SK-N-SH (cell line): Measurements from ENCODE around the gene MBNL1.

Experiments
- CTCF ChIP-seq: fragments of 200-600 bp; sonication (generic); IDR thresholded peaks from 2 replicates; pipeline ENCODE4 v1.6.1; 2017; ENCODE audit warnings: antibody characterized with exemption, mild to moderate bottlenecking, moderate library complexity
- EP300 ChIP-seq, 2 experiments: IDR thresholded peaks; 2 replicates each; pipeline versions ENCODE4 v1.4.0 to v1.6.1; 2012; ENCODE audit warnings: borderline replicate concordance in 1 of 2, low read depth in 1 of 2, low read length in 1 of 2
- FOSL2 ChIP-seq: IDR thresholded peaks from 2 replicates; pipeline ENCODE4 v1.4.0; 2012; ENCODE audit warnings: low read depth, mild to moderate bottlenecking, moderate library complexity, borderline replicate concordance
- GATA2 ChIP-seq: sonication (generic); formaldehyde crosslinking; IDR thresholded peaks from 2 replicates; pipeline ENCODE4 v1.5.0; 2020; ENCODE audit warnings: mild to moderate bottlenecking, missing genetic modification reagents
- MXI1 ChIP-seq: IDR thresholded peaks from 2 replicates; pipeline ENCODE4 v1.6.1; 2012; ENCODE audit warnings: mild to moderate bottlenecking, low read depth, low read length, improper control_type of control experiment
- POLR2AphosphoS5 ChIP-seq: IDR thresholded peaks from 2 replicates; pipeline ENCODE4 v1.6.1; 2012; ENCODE audit warnings: low read depth, low read length
- REST ChIP-seq: IDR thresholded peaks from 2 replicates; pipeline ENCODE4 v1.6.1; 2012; ENCODE audit warnings: mild to moderate bottlenecking, low read depth, low read length, moderate library complexity
- RXRA ChIP-seq: IDR thresholded peaks from 2 replicates; pipeline ENCODE4 v1.4.0; 2012; ENCODE audit warnings: low read depth, mild to moderate bottlenecking, borderline replicate concordance
- TCF12 ChIP-seq: IDR thresholded peaks from 2 replicates; pipeline ENCODE4 v1.4.0; 2012
- TEAD4 ChIP-seq: IDR thresholded peaks from 2 replicates; pipeline ENCODE4 v1.4.0; 2012; ENCODE audit warnings: mild to moderate bottlenecking, borderline replicate concordance; ENCODE audit not compliant: insufficient read depth
- USF2 ChIP-seq: fragments of 150-350 bp; IDR thresholded peaks from 2 replicates; pipeline ENCODE4 v1.6.1; 2017; ENCODE audit warnings: antibody characterized with exemption, low read length, low read depth, borderline replicate concordance

GRCh38 chr3:152374262-152374990, 105.7 kb downstream of the MBNL1 start:
- TF ChIP-seq CTCF (no peak), POLR2AphosphoS5 (no peak), TCF12 (no peak), MXI1 (no peak), EP300 (IDR thresholded peaks at IDR 0.05; ENCODE audit: borderline replicate concordance in 1 of 2, low read depth in 1 of 2, low read length in 1 of 2) (no peak), TEAD4 (no peak), USF2 (no peak), RXRA (no peak), FOSL2 (no peak), GATA2 (CRISPR knock-in tag) (no peak), REST (no peak)
